Adipocyte (in vitro differentiated cells): Measurements from ENCODE around the gene AUTS2.

Source experiments
- DNase-seq: peaks from one replicate; pipeline ENCODE4 v3.0.0-alpha.2; 2015; ENCODE audit warnings: low read depth
- H3K27me3 ChIP-seq: replicated peaks from 2 replicates; pipeline ENCODE4 v1.7.0; 2013; ENCODE audit warnings: mild to moderate bottlenecking, low read length, moderate library complexity; ENCODE audit not compliant: control insufficient read depth, insufficient read depth
- H3K36me3 ChIP-seq: 2 replicates; pipeline ENCODE4 v1.7.0; 2013; ENCODE audit warnings: low read length, mild to moderate bottlenecking, moderate library complexity; ENCODE audit not compliant: control insufficient read depth, insufficient read depth, severe bottlenecking
- H3K4me1 ChIP-seq: 2 replicates; pipeline ENCODE4 v1.7.0; 2013; ENCODE audit warnings: mild to moderate bottlenecking, low read length, moderate library complexity; ENCODE audit not compliant: control insufficient read depth, insufficient read depth
- H3K4me3 ChIP-seq: 2 replicates; pipeline ENCODE4 v1.7.0; 2013; ENCODE audit warnings: mild to moderate bottlenecking, low read length, moderate library complexity
- H3K9ac ChIP-seq: 2 replicates; pipeline ENCODE4 v1.7.0; 2013; ENCODE audit warnings: mild to moderate bottlenecking, low read length, moderate library complexity
- H3K9me3 ChIP-seq: 2 replicates; pipeline ENCODE4 v1.7.0; 2013; ENCODE audit warnings: mild to moderate bottlenecking, low read length, moderate library complexity; ENCODE audit not compliant: control insufficient read depth

Gene AUTS2

GRCh38 chr7:70177166-70177565, 578.9 kb downstream of the AUTS2 start:
- H3K4me1 ChIP-seq, result no peaks in the 10 kb centered on the region
- H3K36me3 ChIP-seq, result no peaks in the 10 kb centered on the region
- H3K4me3 ChIP-seq, result no peak overlapping the region
- H3K9ac ChIP-seq, result no peak overlapping the region
- DNase-seq, result peak; percentile 34
- no peaks in the 10 kb centered on the region for H3K9me3 ChIP-seq
- H3K27me3 ChIP-seq, result no peaks in the 10 kb centered on the region

GRCh38 chr7:70178211-70178610, 579.9 kb downstream of the AUTS2 start:
- no peaks in the 10 kb centered on the region for H3K36me3 ChIP-seq
- no peaks in the 10 kb centered on the region for H3K27me3 ChIP-seq

GRCh38 chr7:70178787-70179186, 580.5 kb downstream of the AUTS2 start:
- Histone ChIP-seq H3K9me3 (no peaks in the 10 kb centered on the region), H3K9ac (no peak overlapping the region), H3K4me3 (no peak overlapping the region), H3K4me1 (no peaks in the 10 kb centered on the region), H3K27me3 (no peaks in the 10 kb centered on the region), H3K36me3 (no peaks in the 10 kb centered on the region)
- DNase-seq, result peak; percentile 42

More at GRCh38 chr7:70178211-70178610, 579.9 kb downstream of the AUTS2 start:
- no peak overlapping the region for H3K4me3 ChIP-seq
- no peaks in the 10 kb centered on the region for H3K9me3 ChIP-seq
- no peaks in the 10 kb centered on the region for H3K4me1 ChIP-seq
- H3K9ac ChIP-seq, result no peak overlapping the region
- DNase-seq, result no peak

GRCh38 chr7:70182521-70182920, 584.2 kb downstream of the AUTS2 start:
- Histone ChIP-seq H3K4me3 (no peak overlapping the region), H3K36me3 (no peaks in the 10 kb centered on the region), H3K9ac (no peak overlapping the region), H3K27me3 (no peaks in the 10 kb centered on the region), H3K9me3 (no peaks in the 10 kb centered on the region), H3K4me1 (no peaks in the 10 kb centered on the region)
- DNase-seq, result no peak

- H3K9me3 ChIP-seq, result no peaks in the 10 kb centered on the region
- H3K9ac ChIP-seq, result no peak overlapping the region
- no peak for DNase-seq
- no peaks in the 10 kb centered on the region for H3K27me3 ChIP-seq
- no peaks in the 10 kb centered on the region for H3K36me3 ChIP-seq
- H3K4me3 ChIP-seq, result no peak overlapping the region
- no peaks in the 10 kb centered on the region for H3K4me1 ChIP-seq
Measured at GRCh38 chr7:70183278-70183677, 585.0 kb downstream of the AUTS2 start.

GRCh38 chr7:70188901-70189650, 590.8 kb downstream of the AUTS2 start:
- no peaks in the 10 kb centered on the region for H3K27me3 ChIP-seq
- peak; percentile 28 for DNase-seq
- no peak overlapping the region for H3K4me3 ChIP-seq
- H3K9ac ChIP-seq, result no peak overlapping the region
- H3K36me3 ChIP-seq, result no peaks in the 10 kb centered on the region
- no peaks in the 10 kb centered on the region for H3K9me3 ChIP-seq
- H3K4me1 ChIP-seq, result peaks cover 6% of the 10 kb centered on the region

GRCh38 chr7:70189776-70190175, 591.5 kb downstream of the AUTS2 start:
- Histone ChIP-seq H3K9me3 (no peaks in the 10 kb centered on the region), H3K9ac (no peak overlapping the region), H3K36me3 (no peaks in the 10 kb centered on the region), H3K27me3 (no peaks in the 10 kb centered on the region), H3K4me3 (no peak overlapping the region), H3K4me1 (peaks cover 6% of the 10 kb centered on the region)
- DNase-seq, result no peak

GRCh38 chr7:70190281-70190680, 592.0 kb downstream of the AUTS2 start:
- Histone ChIP-seq H3K27me3 (no peaks in the 10 kb centered on the region), H3K36me3 (no peaks in the 10 kb centered on the region), H3K9me3 (no peaks in the 10 kb centered on the region), H3K9ac (no peak overlapping the region), H3K4me3 (no peak overlapping the region), H3K4me1 (peaks cover 6% of the 10 kb centered on the region)
- DNase-seq, result no peak

GRCh38 chr7:70193514-70193913, 595.2 kb downstream of the AUTS2 start:
- DNase-seq, result peak; percentile 43
- no peak overlapping the region for H3K9ac ChIP-seq
- no peaks in the 10 kb centered on the region for H3K9me3 ChIP-seq

GRCh38 chr7:70208236-70209063, 610.2 kb downstream of the AUTS2 start:
- Histone ChIP-seq H3K36me3 (no peaks in the 10 kb centered on the region), H3K4me1 (no peaks in the 10 kb centered on the region), H3K9me3 (no peaks in the 10 kb centered on the region), H3K4me3 (no peak overlapping the region), H3K27me3 (no peaks in the 10 kb centered on the region), H3K9ac (no peak overlapping the region)
- DNase-seq, result peak; percentile 10

More at GRCh38 chr7:70193514-70193913, 595.2 kb downstream of the AUTS2 start:
- Histone ChIP-seq H3K4me3 (no peak overlapping the region), H3K36me3 (no peaks in the 10 kb centered on the region), H3K27me3 (no peaks in the 10 kb centered on the region), H3K4me1 (peaks cover 6% of the 10 kb centered on the region)

GRCh38 chr7:70210200-70210935, 612.1 kb downstream of the AUTS2 start:
- no peaks in the 10 kb centered on the region for H3K9me3 ChIP-seq
- no peaks in the 10 kb centered on the region for H3K36me3 ChIP-seq
- peaks cover 13% of the 10 kb centered on the region for H3K4me1 ChIP-seq
- no peak overlapping the region for H3K9ac ChIP-seq
- no peaks in the 10 kb centered on the region for H3K27me3 ChIP-seq
- no peak for DNase-seq
- H3K4me3 ChIP-seq, result no peak overlapping the region
